Measurements from ENCODE around the gene RAF1.

Gene RAF1

DNA sequence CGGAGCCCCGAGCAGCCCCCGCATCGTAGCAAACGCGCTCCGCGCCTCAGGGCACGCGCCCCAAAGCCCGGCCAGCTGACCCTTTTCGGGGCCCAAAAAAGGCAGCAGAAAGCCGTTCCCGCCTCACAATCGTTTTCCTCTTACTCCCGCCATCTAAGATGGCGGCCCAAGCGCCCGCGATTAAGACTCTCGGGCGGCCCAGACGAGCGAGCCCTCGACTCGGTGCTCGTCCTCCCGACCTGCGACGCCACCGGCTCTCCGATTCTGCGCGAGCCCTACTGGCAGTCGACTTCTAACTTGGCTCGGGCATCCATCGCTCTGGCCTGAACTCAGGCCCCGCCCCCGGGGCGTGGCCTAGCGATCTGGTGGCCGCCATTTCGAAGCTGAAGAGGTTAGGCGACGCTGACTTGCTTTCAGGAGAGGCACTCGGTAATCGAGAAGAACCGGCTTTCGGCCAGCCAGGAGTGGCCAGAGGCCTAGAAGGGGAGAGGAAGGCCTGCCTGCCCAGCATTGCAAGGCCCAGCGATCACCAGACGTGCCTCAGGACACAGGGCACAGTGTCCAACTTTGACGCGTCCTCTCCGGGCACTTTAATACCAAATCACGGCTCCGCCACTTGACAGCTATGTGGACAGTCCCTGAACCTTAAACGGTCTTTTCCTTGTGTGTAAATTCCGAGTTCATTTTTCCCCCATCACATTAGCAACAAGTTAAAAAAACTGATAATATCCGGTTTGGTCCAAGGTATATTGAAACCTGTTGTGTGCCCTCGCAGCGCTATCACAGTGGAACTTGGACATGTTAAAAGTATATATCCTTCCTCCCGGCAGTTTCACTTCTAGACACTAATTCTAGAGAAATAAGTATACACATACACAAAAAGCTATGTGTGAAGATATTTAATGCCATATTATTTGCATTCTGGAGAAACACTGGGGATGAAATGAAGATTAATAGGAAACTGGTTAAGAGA lies at the start of gene RAF1:
Gene RAF1, minus strand, starts transcription at position 182 of the 973 bp plus-strand sequence. CDS start 45,396 bp downstream, outside the sequence.
- TF ChIP-seq, protein P1, sequence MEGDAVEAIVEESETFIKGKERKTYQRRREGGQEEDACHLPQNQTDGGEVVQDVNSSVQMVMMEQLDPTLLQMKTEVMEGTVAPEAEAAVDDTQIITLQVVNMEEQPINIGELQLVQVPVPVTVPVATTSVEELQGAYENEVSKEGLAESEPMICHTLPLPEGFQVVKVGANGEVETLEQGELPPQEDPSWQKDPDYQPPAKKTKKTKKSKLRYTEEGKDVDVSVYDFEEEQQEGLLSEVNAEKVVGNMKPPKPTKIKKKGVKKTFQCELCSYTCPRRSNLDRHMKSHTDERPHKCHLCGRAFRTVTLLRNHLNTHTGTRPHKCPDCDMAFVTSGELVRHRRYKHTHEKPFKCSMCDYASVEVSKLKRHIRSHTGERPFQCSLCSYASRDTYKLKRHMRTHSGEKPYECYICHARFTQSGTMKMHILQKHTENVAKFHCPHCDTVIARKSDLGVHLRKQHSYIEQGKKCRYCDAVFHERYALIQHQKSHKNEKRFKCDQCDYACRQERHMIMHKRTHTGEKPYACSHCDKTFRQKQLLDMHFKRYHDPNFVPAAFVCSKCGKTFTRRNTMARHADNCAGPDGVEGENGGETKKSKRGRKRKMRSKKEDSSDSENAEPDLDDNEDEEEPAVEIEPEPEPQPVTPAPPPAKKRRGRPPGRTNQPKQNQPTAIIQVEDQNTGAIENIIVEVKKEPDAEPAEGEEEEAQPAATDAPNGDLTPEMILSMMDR (IDR thresholded peaks at IDR 0.05; ENCODE audit: control extremely low read depth, extremely low read depth, low read depth, missing control alignments), result no peak
- POLR2A ChIA-PET, result interaction anchor here (0.6 kb wide), 1 partner anchor 790 kb away, joined by 4 read pairs; no protein-coding TSS in a partner anchor

DNA sequence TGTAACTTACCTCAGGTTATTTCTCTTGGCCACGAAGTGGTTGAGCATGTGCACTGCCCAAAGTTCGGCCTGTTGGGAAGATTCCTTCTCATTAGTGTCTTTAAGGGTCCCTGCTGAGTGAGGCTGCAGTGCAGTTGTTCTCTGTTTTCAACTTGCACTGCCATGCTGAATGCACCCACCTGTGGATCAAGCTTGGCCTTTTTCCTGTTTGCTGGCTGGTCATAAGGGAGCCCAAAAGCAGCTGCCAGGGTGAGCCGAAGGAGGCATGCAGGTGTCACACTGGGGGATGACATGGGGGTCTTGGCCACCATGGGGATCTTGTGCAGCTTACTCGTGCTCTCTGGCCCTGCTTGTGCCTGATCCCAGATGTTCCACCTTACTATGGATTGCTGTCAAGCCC lies 46.1 kb upstream of the RAF1 start:
- ChIA-PET POLR2A (no interaction called here), CTCF (interaction anchor here (1.0 to 3.7 kb wide), 6 partner anchors 10 to 575 kb away, joined by 3 to 22 read pairs (median 8); partner anchors contain the start of gene RPL32)

More for the DNA sequence above, at the start of gene RAF1:
- peak; percentile 98 for DNase-seq (ENCODE audit: extremely low spot score)
- CTCF ChIA-PET, result interaction anchor here (0.8 to 1.8 kb wide), 3 partner anchors 15 to 529 kb away, joined by 3 to 5 read pairs (median 3); no protein-coding TSS in a partner anchor

DNA sequence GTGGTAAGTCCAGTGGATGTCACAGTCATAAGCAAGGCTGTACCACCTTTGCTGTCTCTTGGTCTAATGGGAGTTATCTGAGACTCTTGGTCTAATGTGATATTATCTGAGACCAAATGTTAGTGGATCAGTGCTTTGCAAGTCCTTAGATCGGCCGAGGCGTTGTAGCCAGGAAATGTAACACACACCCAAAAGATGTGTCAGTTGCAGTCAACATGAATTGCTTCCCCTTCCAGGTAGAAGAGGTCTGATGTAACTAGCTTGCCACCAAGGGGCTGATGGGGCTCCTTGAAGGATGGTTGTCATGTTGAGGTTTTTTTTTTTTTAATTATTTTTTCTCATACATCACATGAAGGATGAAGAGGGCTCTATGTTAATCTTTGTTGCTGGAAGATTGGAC lies 45.4 kb upstream of the RAF1 start:
- DNase-seq (ENCODE audit: extremely low spot score), result no peak
- CTCF ChIA-PET, result interaction anchor here (1.4 to 3.7 kb wide), 4 partner anchors 10 to 574 kb away, joined by 3 to 22 read pairs (median 14); no protein-coding TSS in a partner anchor
- POLR2A ChIA-PET, result no interaction called here
- TF ChIP-seq, protein P1 (IDR thresholded peaks at IDR 0.05; ENCODE audit: control extremely low read depth, extremely low read depth, low read depth, missing control alignments), result no peak

More for the DNA sequence above, 46.1 kb upstream of the RAF1 start:
- TF ChIP-seq, protein P1 (IDR thresholded peaks at IDR 0.05; ENCODE audit: control extremely low read depth, extremely low read depth, low read depth, missing control alignments), result no peak
- no peak for DNase-seq (ENCODE audit: extremely low spot score)

DNA sequence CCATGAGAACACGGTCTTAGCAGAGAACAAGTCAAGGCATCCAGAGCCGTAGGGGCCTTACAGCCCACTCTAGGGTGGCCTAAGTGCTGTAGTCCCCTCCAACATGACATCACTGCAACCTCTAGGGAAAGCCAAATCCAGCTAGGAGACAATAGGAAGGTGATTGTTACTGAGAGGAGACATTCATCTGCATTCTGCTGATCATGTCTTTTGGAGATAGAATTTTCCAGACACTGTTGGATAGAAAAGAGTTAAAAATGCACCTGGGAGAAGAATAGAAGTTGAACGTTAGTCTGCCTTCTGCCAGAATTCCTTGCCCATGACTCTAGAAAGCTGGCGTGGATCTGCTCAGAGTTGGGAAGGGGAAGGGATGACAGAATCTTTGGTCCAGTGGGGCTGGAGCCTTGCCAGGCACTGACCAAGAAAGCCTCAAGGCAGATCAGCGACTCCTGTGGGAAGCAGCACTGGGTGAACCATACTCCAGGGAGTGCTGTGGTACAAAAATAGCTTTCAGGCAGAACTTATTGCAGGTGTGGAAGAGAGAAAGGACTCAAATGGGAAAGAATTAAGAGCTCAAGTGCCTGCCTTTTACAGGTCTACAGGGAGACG lies 44.8 kb upstream of the RAF1 start:
- DNase-seq (ENCODE audit: extremely low spot score), result no peak

DNA sequence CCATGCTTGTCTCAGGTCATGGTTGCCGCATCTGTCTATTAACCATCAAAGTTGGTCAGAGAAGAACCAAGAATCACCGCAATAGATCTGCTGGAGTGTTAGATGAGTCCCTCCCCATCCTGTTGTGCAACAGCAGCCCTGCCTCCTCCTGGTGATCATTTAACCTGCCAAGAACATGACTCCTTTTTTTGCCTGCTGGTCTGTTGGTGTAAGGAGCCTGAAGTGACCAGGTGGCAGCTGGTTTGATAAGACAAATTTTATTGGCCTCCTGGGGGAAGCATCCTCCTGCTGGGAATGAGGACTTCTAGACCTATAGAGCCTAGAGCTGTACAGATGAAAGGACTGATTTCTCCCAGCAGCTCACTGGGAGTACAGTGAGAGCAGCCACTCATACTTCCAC lies 43.5 kb upstream of the RAF1 start:
- POLR2A ChIA-PET, result no interaction called here
- DNase-seq (ENCODE audit: extremely low spot score), result no peak
- CTCF ChIA-PET, result interaction anchor here (0.8 to 3.7 kb wide), 11 partner anchors 9 to 184 kb away, joined by 3 to 16 read pairs (median 5); no protein-coding TSS in a partner anchor
- TF ChIP-seq, protein P1 (IDR thresholded peaks at IDR 0.05; ENCODE audit: control extremely low read depth, extremely low read depth, low read depth, missing control alignments), result no peak

More for the DNA sequence above, 44.8 kb upstream of the RAF1 start:
- TF ChIP-seq, protein P1 (IDR thresholded peaks at IDR 0.05; ENCODE audit: control extremely low read depth, extremely low read depth, low read depth, missing control alignments), result no peak
- CTCF ChIA-PET, result interaction anchor here (1.4 to 3.7 kb wide), 4 partner anchors 10 to 574 kb away, joined by 3 to 22 read pairs (median 14); no protein-coding TSS in a partner anchor
- POLR2A ChIA-PET, result no interaction called here

All from GM10248 (cell line).